WTC11 (cell line): Measurements from ENCODE around the gene TNK2. TPM values are rescaled to one million over a fixed set of nuclear protein-coding genes. Genes with fewer than 3 reads are reported as not detected.
A peak's percentile ranks its signal among the peaks of the same experiment; 100 is the strongest.

Source experiments
- ATAC-seq: fragments of 200-7000 bp; cut with Tn5 transposase; 2 replicates; pipeline ENCODE4 v1.10.0; 2021; ENCODE audit warnings: mild to moderate bottlenecking, moderate library complexity
- CTCF ChIA-PET: fragments of 300-600 bp; sonication (Branson Sonifier 250); formaldehyde crosslinking; loops from one replicate; lab custom pipeline; 2021; ENCODE audit warnings: antibody characterized with exemption; lab: Charles Lee
- POLR2A ChIA-PET: fragments of 350-600 bp; sonication (Branson Sonifier 250); formaldehyde crosslinking; loops from one replicate; lab custom pipeline; 2021; ENCODE audit warnings: antibody characterized with exemption; lab: Charles Lee
- DNase-seq: peaks from one replicate; pipeline ENCODE4 v3.0.0; 2021; ENCODE audit warnings: low spot score
- H3K27ac Mint-ChIP-seq: 2 replicates; pipeline ENCODE4 v1.8.0; 2021; ENCODE audit warnings: mixed read lengths
- H3K27me3 Mint-ChIP-seq: 2 replicates; pipeline ENCODE4 v1.8.0; 2021; ENCODE audit warnings: low read depth, mild to moderate bottlenecking, moderate library complexity, mixed read lengths
- H3K36me3 Mint-ChIP-seq: 2 replicates; pipeline ENCODE4 v1.8.0; 2021; ENCODE audit warnings: mixed read lengths
- H3K4me1 Mint-ChIP-seq: 2 replicates; pipeline ENCODE4 v1.8.0; 2022; ENCODE audit warnings: mixed read lengths
- H3K4me3 Mint-ChIP-seq: 2 replicates; pipeline ENCODE4 v1.8.0; 2021; ENCODE audit warnings: mild to moderate bottlenecking, moderate library complexity, mixed read lengths
- H3K9me3 Mint-ChIP-seq: 2 replicates; pipeline ENCODE4 v1.8.0; 2021; ENCODE audit warnings: mixed read lengths
- E2F5 ChIP-seq: sonication (generic); formaldehyde crosslinking; IDR thresholded peaks from 2 replicates; pipeline ENCODE4 v1.8.1; 2022; ENCODE audit warnings: mild to moderate bottlenecking, moderate library complexity, missing genetic modification reagents
- ESRRA ChIP-seq: sonication (generic); formaldehyde crosslinking; IDR thresholded peaks from 2 replicates; pipeline ENCODE4 v1.8.1; 2022; ENCODE audit warnings: mild to moderate bottlenecking, missing genetic modification reagents, borderline replicate concordance
- FOXP4 ChIP-seq: sonication (generic); formaldehyde crosslinking; IDR thresholded peaks from 2 replicates; pipeline ENCODE4 v1.8.0; 2022; ENCODE audit warnings: mild to moderate bottlenecking, missing genetic modification reagents
- MLX ChIP-seq: sonication (generic); formaldehyde crosslinking; IDR thresholded peaks from 2 replicates; pipeline ENCODE4 v1.8.1; 2023; ENCODE audit warnings: mild to moderate bottlenecking, missing genetic modification reagents, moderate library complexity
- PRDM15 ChIP-seq: sonication (generic); formaldehyde crosslinking; IDR thresholded peaks from 2 replicates; pipeline ENCODE4 v1.8.0; 2022; ENCODE audit warnings: missing genetic modification reagents
- SMAD3 ChIP-seq: sonication (generic); formaldehyde crosslinking; IDR thresholded peaks from 2 replicates; pipeline ENCODE4 v1.8.0; 2022; ENCODE audit warnings: missing genetic modification reagents, mild to moderate bottlenecking, borderline replicate concordance
- SOX15 ChIP-seq: fragments of 250-450 bp; sonication (Bioruptor Pico); IDR thresholded peaks from 2 replicates; pipeline ENCODE4 v1.9.0; 2021; ENCODE audit warnings: mild to moderate bottlenecking
- STAT6 ChIP-seq: sonication (generic); formaldehyde crosslinking; conservative IDR thresholded peaks from 2 replicates; pipeline ENCODE4 v1.8.1; 2023; ENCODE audit warnings: mild to moderate bottlenecking, low read depth, missing genetic modification reagents, moderate library complexity
- TCF7 ChIP-seq: sonication (generic); formaldehyde crosslinking; IDR thresholded peaks from 2 replicates; pipeline ENCODE4 v1.8.0; 2022; ENCODE audit warnings: mild to moderate bottlenecking, low read depth, missing genetic modification reagents, moderate library complexity
- ZBTB21 ChIP-seq: sonication (generic); formaldehyde crosslinking; IDR thresholded peaks from 2 replicates; pipeline ENCODE4 v1.8.1; 2023; ENCODE audit warnings: mild to moderate bottlenecking, missing genetic modification reagents, borderline replicate concordance
- ZNF121 ChIP-seq: sonication (generic); formaldehyde crosslinking; IDR thresholded peaks from 2 replicates; pipeline ENCODE4 v1.8.0; 2023; ENCODE audit warnings: missing genetic modification reagents
- ZNF219 ChIP-seq: sonication (generic); formaldehyde crosslinking; IDR thresholded peaks from 2 replicates; pipeline ENCODE4 v1.8.0; 2023; ENCODE audit warnings: missing genetic modification reagents, mild to moderate bottlenecking, borderline replicate concordance
- ZNF263 ChIP-seq: sonication (generic); formaldehyde crosslinking; IDR thresholded peaks from 2 replicates; pipeline ENCODE4 v1.8.1; 2022; ENCODE audit warnings: low read depth, mild to moderate bottlenecking, moderate library complexity, missing genetic modification reagents
- ZNF416 ChIP-seq: fragments of 250-450 bp; sonication (Bioruptor Pico); IDR thresholded peaks from 2 replicates; pipeline ENCODE4 v1.9.0; 2021; ENCODE audit warnings: mild to moderate bottlenecking, inconsistent platforms
- ZNF423 ChIP-seq: fragments of 250-450 bp; sonication (Bioruptor Pico); IDR thresholded peaks from 2 replicates; pipeline ENCODE4 v2.1.2; 2022; ENCODE audit warnings: mild to moderate bottlenecking, moderate library complexity
- total RNA-seq: library from RNA; stranded (reverse); gene quantifications from 3 replicates; pipeline ENCODE4 v1.2.3, GENCODE V29; 2021

The TNK2 gene
- total RNA-seq, 1 experiment from 2014 or later: 58.4 TPM

- TF ChIP-seq STAT6: no peak
- no peak for TF ChIP-seq ZNF219 (CRISPR knock-in tag)
Measured at GRCh38 chr3:195892105-195893043, 16.0 kb downstream of the TNK2 start (continued).

- no peak for ATAC-seq
- no peaks in the 10 kb centered on the region for H3K27me3 Mint-ChIP-seq
- H3K4me3 Mint-ChIP-seq: no peak overlapping the region
- H3K4me1 Mint-ChIP-seq: peaks cover 48% of the 10 kb centered on the region
- ChIA-PET CTCF (interaction anchor here (1.5 to 11.7 kb wide), 5 partner anchors 16 to 42 kb away, joined by 4 to 167 read pairs (median 31); partner anchors contain the start of gene TNK2), POLR2A (no interaction called here)
- H3K9me3 Mint-ChIP-seq: no peaks in the 10 kb centered on the region
- DNase-seq: no peak
- H3K27ac Mint-ChIP-seq: no peak overlapping the region
- TF ChIP-seq ZNF263 (CRISPR knock-in tag) (no peak), FOXP4 (CRISPR knock-in tag) (no peak), ZBTB21 (CRISPR knock-in tag) (no peak), ESRRA (CRISPR knock-in tag) (no peak), MLX (CRISPR knock-in tag) (no peak), E2F5 (no peak), ZNF219 (CRISPR knock-in tag) (no peak)
- peaks cover 6% of the 10 kb centered on the region; the same call in 1 of the 2 replicates for H3K36me3 Mint-ChIP-seq
Measured at GRCh38 chr3:195891431-195892104, 16.8 kb downstream of the TNK2 start.

- Mint-ChIP-seq H3K9me3 (no peaks in the 10 kb centered on the region), H3K27me3 (no peaks in the 10 kb centered on the region), H3K4me3 (no peak overlapping the region), H3K4me1 (peaks cover 55% of the 10 kb centered on the region), H3K27ac (peak overlapping the region; percentile 67), H3K36me3 (peaks cover 6% of the 10 kb centered on the region; the same call in 1 of the 2 replicates)
- ChIA-PET POLR2A (interaction anchor here (1.5 kb wide), 1 partner anchor 25 kb away, joined by 6 read pairs; no protein-coding TSS in a partner anchor), CTCF (interaction anchor here (0.6 to 11.7 kb wide), 15 partner anchors 8 to 268 kb away, joined by 3 to 161 read pairs (median 5); partner anchors contain the start of gene TNK2)
- no peak for DNase-seq
- ATAC-seq: peak; percentile 10
- no peak for TF ChIP-seq TCF7 (CRISPR knock-in tag)
- peak; percentile 79 for TF ChIP-seq ZNF423 (CRISPR knock-in tag)
- TF ChIP-seq SOX15 (CRISPR knock-in tag): no peak
- TF ChIP-seq SMAD3 (CRISPR knock-in tag): no peak
- TF ChIP-seq ZNF121 (CRISPR knock-in tag): peak; percentile 42; the same call in 1 of the 2 replicates
- peak; percentile 78 for TF ChIP-seq PRDM15
- no peak for TF ChIP-seq ZNF416
Measured at GRCh38 chr3:195889870-195890295, 18.5 kb downstream of the TNK2 start.
